WERI-Rb-1 (cell line): ENCODE results near the gene WASF1.

Experiments used
- DNase-seq: peaks from one replicate; pipeline ENCODE4 v3.0.0-alpha.2; 2020
- H3K27ac ChIP-seq: fragments of 250-450 bp; sonication (Bioruptor Pico); 2 replicates; pipeline ENCODE4 v1.5.1; 2020; ENCODE audit warnings: mild to moderate bottlenecking, moderate library complexity
- H3K27me3 ChIP-seq: fragments of 250-450 bp; sonication (Bioruptor Pico); 2 replicates; pipeline ENCODE4 v1.5.1; 2021; ENCODE audit warnings: mild to moderate bottlenecking, low read depth, moderate library complexity; ENCODE audit not compliant: insufficient read depth, severe bottlenecking
- H3K36me3 ChIP-seq: fragments of 250-450 bp; sonication (Bioruptor Pico); 2 replicates; pipeline ENCODE4 v1.5.1; 2020; ENCODE audit warnings: mild to moderate bottlenecking, moderate library complexity
- H3K4me3 ChIP-seq: 2 replicates; pipeline ENCODE4 v1.5.1; 2011; ENCODE audit warnings: low read depth, mild to moderate bottlenecking, control low read depth, low read length
- H3K9me3 ChIP-seq: fragments of 250-450 bp; sonication (Bioruptor Pico); 2 replicates; pipeline ENCODE4 v1.5.1; 2021; ENCODE audit warnings: mild to moderate bottlenecking, moderate library complexity; ENCODE audit not compliant: severe bottlenecking
- CTCF ChIP-seq: IDR thresholded peaks from 2 replicates; pipeline ENCODE4 v1.5.1; 2011; ENCODE audit warnings: low read depth, mild to moderate bottlenecking, control low read depth, inconsistent platforms, low read length

Gene WASF1

GRCh38 chr6:110095101-110095500, 84.4 kb downstream of the WASF1 start:
- Histone ChIP-seq H3K27me3 (no peaks in the 10 kb centered on the region), H3K9me3 (no peaks in the 10 kb centered on the region), H3K36me3 (peaks cover 11% of the 10 kb centered on the region; the same call in 1 of the 2 replicates), H3K4me3 (no peak overlapping the region), H3K27ac (no peak overlapping the region)
- no peak for TF ChIP-seq CTCF
- no peak for DNase-seq

- Histone ChIP-seq H3K27ac (no peak overlapping the region), H3K4me3 (no peak overlapping the region), H3K27me3 (no peaks in the 10 kb centered on the region), H3K36me3 (peaks cover 3% of the 10 kb centered on the region; the same call in 1 of the 2 replicates), H3K9me3 (no peaks in the 10 kb centered on the region)
- no peak for DNase-seq
- TF ChIP-seq CTCF: no peak
Observed at GRCh38 chr6:110093981-110094380, 85.5 kb downstream of the WASF1 start.

- no peak for DNase-seq
- Histone ChIP-seq H3K27ac (no peak overlapping the region), H3K27me3 (no peaks in the 10 kb centered on the region), H3K4me3 (no peak overlapping the region), H3K9me3 (no peaks in the 10 kb centered on the region), H3K36me3 (no peaks in the 10 kb centered on the region)
- no peak for TF ChIP-seq CTCF
Observed at GRCh38 chr6:110090876-110091275, 88.6 kb downstream of the WASF1 start.

- Histone ChIP-seq H3K36me3 (no peaks in the 10 kb centered on the region), H3K9me3 (no peaks in the 10 kb centered on the region), H3K27ac (no peak overlapping the region), H3K4me3 (no peak overlapping the region), H3K27me3 (no peaks in the 10 kb centered on the region)
- no peak for TF ChIP-seq CTCF
- DNase-seq: no peak
Observed at GRCh38 chr6:110089323-110089722, 90.1 kb downstream of the WASF1 start.

GRCh38 chr6:110085285-110085684, 94.2 kb downstream of the WASF1 start:
- H3K36me3 ChIP-seq: no peaks in the 10 kb centered on the region
- no peak for TF ChIP-seq CTCF
- no peak overlapping the region for H3K4me3 ChIP-seq
- H3K27me3 ChIP-seq: no peaks in the 10 kb centered on the region
- H3K9me3 ChIP-seq: no peaks in the 10 kb centered on the region
- no peak overlapping the region for H3K27ac ChIP-seq
- DNase-seq: no peak

- H3K27ac ChIP-seq: no peak overlapping the region
- H3K9me3 ChIP-seq: no peaks in the 10 kb centered on the region
- H3K36me3 ChIP-seq: no peaks in the 10 kb centered on the region
- H3K27me3 ChIP-seq: no peaks in the 10 kb centered on the region
- no peak for TF ChIP-seq CTCF
- no peak for DNase-seq
- H3K4me3 ChIP-seq: no peak overlapping the region
Observed at GRCh38 chr6:110083875-110084585, 95.4 kb downstream of the WASF1 start.
